ENCODE data around the gene KCNV2.
"Not testable (repeated sequence)": the region's sequence is repeated elsewhere in the genome, so short reads cannot be mapped to it uniquely, and the experiment has no call there.

The KCNV2 gene

GRCh38 chr9:2717385-2717784 lies at the start of gene KCNV2:
TSS of gene KCNV2 (plus strand) at chr9:2717510. CDS start at chr9:2717740, 230 bp downstream.
- DNase-seq, result no peak

DNA sequence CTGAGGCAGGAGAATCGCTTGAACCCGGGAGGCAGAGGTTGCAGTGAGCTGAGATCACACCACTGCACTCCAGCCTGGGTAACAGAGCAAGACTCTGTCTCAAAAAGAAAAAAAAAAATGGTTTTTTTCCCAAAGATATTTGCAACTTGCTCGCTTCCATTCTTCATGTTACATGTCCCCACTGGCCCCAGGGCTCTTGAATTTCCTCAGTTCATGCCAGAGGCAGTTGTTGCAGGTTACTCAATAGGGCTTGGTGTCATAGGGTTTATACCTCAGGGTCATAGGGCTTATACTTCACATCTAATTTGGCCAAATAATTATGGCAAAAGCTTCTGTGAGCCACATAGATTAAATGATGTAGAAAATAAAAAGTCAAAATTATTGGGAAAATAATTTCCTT lies 44.1 kb upstream of the KCNV2 start:
- no peak for DNase-seq

DNA sequence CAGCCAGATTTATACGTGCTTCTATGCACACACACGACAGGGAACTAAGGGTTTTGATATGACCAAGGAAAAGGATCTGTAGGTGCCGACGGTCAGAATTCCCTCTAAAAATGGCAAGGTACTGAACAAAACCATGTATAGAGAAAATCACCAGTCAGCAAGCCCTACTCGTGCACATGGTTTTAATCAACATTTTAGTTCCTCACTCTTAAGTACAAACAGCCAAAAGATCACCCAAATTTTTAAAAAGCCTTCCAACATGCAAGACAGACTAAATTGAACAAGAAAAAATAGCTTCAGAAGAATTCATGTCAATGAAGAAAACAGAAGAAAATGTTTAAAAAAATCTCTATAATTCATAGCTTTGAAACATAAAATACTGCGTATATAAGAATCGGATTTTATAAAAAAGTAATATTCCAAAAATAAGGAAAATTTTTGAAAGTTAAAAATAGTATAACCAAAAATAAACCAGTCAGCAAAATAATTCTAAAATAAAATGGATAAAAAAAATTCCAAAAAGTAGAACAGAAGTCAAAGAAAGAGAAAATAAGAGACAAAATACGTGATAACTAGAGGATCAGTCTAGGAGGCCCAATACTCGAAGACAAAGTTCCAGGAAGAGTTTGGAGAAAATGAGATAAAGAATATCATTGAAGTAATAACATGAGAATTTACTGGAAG lies 43.0 kb upstream of the KCNV2 start:
- no peak for DNase-seq

DNA sequence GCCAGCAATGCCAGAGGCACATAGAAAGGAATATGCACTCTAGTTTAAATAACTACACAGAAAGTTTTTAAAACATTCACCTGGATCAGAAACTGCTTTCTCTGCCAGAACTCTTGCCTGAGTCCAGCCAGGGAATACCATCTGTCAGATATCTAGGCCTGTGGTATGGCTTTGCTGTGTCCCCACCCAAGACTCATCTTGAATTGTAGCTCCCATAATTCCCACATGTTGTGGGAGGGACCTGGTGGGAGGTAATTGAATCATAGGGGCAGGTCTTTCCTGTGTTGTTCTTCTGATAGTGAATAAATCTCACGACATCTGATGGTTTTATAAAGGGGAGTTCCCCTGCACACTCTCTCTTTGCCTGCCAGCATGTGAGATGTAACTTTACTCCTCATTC lies 41.5 kb upstream of the KCNV2 start:
- no peak for DNase-seq

GRCh38 chr9:2676466-2676865 lies 40.8 kb upstream of the KCNV2 start:
- DNase-seq, result no peak

DNA sequence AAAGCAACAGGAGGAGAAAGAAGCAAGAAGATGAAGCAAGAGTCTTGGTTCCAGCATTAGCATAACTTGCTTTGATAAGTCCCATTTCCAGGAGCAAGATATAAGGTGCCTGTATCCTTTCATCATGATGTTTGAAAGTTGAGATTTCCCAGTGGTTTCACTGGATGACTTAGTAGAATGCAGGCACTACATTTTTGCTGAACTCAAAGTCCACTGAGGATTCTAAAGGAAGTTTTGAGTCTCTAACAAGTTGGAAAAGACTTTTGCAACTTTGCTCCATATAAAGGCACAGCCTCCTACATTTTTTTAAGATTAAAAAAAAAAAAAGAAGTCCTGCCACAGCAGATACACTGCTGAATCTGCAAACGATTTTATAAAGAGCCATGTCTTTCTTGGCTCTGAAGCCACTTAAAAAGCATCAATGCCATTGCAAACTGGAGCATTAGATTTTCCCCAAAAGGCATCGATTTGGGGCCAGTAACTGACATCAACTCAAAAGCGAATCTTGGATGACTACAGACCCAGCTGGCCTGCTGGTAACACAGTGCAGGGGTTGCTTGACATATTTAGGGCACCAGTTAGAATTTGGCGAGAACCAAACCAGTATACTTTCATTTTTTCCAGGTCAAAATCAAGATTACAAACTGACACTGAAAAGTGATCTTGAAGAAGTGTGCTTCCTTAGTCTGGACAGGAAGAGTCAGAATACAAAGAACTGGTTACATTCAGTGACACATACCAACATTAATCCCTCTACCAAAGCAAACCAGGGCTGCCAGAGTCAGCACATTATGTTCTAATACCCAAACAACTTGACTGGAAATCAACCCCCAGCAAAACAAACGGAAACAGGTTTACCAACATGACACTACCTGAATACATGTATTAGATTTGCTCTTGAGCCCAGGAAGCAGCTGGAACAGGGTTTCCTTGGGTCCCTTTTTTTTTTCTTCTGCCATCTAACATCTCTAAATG lies 39.1 kb upstream of the KCNV2 start:
- no peak for DNase-seq

- DNase-seq, result no peak
Measured at GRCh38 chr9:2679011-2679410, 38.3 kb upstream of the KCNV2 start.

DNA sequence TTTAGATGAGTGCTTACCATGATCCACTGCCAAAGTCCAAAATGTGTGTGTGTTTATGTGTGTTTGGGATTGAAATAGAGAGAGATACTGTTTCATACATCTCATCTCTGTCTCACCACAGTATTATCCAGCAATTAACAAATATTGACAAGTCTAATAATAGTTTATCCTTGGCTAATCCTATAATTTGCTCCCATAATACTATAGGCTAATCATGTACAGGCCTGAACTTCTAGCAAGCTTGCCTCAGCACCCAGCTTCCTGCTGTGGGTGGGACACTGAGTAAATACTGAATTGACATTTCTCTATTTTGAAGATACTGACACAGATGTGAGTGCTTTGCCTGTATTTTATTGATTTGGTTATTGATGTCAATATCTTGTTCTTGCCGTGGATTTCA lies 35.3 kb upstream of the KCNV2 start:
- DNase-seq, result no peak

DNA sequence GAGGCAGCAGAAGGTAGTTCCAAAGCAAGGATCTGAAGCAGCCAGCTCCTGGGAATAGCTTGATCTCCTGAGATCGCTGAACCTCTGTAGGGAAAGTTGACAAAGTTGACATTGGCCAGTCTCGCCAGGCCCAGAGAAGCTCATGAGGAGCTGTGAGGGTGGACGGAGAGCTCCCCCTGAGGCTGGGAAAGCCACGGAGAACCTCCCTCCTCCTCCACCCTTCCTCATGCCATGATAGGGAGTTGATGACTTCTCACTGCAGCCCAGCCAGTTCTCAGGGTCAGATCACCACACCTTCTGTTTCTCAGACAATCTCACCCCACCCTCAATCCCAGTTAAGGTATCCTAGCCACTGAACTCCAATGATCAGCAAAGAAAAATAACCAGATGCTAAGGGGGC lies 30.4 kb upstream of the KCNV2 start:
- no peak for DNase-seq

- no peak for DNase-seq
Measured at GRCh38 chr9:2688636-2689035, 28.7 kb upstream of the KCNV2 start.

- DNase-seq, result no peak
Measured at GRCh38 chr9:2691212-2691611, 26.1 kb upstream of the KCNV2 start.

DNA sequence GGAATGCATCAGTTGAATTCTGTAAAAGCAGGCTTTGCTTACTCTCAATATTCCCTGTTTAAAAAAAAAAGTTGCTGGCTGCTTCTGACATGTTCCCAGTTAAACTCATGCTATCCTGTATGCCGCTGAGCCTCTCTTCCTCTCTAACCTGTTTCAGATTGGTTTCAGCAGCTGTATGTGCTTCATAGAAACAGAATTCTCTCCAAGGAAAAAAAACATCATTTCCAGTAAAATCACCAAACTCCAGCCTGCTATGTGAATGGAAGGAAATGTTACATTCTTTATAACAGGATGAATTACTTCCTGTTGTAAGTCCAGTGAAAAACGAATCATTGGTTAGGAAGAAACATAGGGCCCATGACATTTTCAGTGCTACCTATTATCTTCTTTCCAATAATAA lies 25.7 kb upstream of the KCNV2 start:
- no peak for DNase-seq

GRCh38 chr9:2693056-2693455 lies 24.3 kb upstream of the KCNV2 start:
- DNase-seq, result no peak

GRCh38 chr9:2697492-2697891 lies 19.8 kb upstream of the KCNV2 start:
- DNase-seq, result no peak

GRCh38 chr9:2700398-2700797 lies 16.9 kb upstream of the KCNV2 start:
- DNase-seq, result no peak

DNA sequence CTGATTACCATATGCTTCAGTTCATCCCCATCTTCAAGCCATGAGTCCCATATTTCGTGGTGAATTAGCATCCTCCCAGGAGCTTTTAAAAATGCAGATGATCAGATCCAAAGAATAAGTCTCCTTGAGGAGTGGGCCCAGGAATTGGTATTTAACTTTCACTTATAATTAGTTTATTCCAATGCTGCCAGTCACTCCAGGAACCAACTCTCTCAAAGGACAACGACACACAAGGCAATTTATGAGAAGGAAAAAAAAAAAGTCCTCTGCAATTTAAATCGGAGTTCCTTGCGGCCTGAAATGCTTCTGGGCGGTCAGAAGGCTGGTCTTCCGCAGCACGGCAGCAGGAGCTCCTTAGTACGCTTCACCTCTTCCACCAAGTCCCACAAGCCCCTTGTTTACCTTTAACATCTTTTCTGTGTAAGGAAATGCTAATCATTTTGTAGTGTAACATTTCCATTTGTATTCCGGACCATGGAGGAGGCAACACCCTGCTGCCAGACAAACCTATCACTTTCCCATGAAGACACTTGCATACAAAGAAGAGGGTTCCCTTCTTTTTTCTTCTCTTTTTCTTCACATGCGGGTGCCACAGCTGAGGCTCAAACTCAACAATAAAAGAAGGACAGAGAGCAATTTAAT lies 16.3 kb upstream of the KCNV2 start:
- no peak for DNase-seq

DNA sequence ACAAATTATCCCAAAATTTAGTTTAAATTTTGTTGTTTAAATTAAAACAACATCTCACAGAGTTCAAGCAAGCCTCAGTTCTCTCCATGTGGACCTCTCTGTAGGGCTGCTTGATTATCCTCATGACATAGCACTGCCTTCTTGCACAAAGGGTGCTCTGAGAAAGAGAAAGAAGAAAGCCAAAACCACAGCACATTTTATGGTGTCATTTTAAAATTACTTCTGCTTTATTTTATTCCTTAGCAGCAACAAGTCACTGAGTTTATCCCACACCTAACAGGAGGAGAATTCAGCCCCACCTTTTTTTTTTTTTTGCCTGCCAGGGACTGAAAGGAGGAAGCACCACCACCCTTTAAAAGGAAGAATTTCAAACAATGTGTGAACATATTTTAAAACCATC lies 12.8 kb upstream of the KCNV2 start:
- no peak for DNase-seq

- not testable (repeated sequence) for DNase-seq
Measured at GRCh38 chr9:2707256-2707655, 10.1 kb upstream of the KCNV2 start.

GRCh38 chr9:2709645-2710101 lies 7.6 kb upstream of the KCNV2 start:
- no peak for DNase-seq

DNA sequence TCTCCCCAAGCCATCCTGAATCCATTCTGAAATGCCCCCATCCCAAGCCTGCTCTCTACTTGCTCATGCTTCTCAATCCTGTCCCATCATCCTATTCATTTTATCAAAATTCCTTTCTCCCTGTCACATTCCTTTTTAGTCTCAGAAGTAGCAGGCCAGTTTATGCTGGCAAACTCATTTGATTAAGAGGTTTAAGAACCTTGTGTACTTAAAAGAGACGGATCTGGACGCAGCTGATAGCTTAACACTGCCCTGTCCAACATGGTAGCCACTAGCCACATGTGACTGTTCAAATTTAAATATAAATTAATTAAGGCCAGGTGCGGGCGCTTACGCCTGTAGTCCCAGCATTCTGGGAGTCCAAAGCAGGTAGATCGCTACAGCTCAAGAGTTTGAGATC lies 5.6 kb upstream of the KCNV2 start:
- DNase-seq, result no peak

GRCh38 chr9:2718001-2718697 lies 839 bp downstream of the KCNV2 start:
- no peak for DNase-seq

- DNase-seq, result no peak
Measured at GRCh38 chr9:2718698-2719033, 1.4 kb downstream of the KCNV2 start.

GRCh38 chr9:2720179-2720654 lies 2.9 kb downstream of the KCNV2 start:
- no peak for DNase-seq
